A549 (cell line): ENCODE results near the gene SOS2. TPM values are rescaled to one million over a fixed set of nuclear protein-coding genes. Genes with fewer than 3 reads are reported as not detected.
A peak's percentile ranks its signal among the peaks of the same experiment; 100 is the strongest.

ENCODE experiments used
- ATAC-seq, 2 experiments: fragments of 200-7000 bp in 1 of 2; fragments of >200 bp in 1 of 2; cut with Nextera tagmentation in 1 of 2; cut with Tn5 transposase in 1 of 2; 3 replicates each; pipeline versions ENCODE4 v1.8.0 to v1.9.1; 2018 to 2020; ENCODE audit warnings: mild to moderate bottlenecking in 1 of 2, moderate library complexity in 1 of 2
- CTCF ChIA-PET: fragments of 300-600 bp; sonication (Branson Sonifier 250); formaldehyde crosslinking; extraction: SDS; loops from one replicate; lab custom pipeline; 2021; ENCODE audit warnings: antibody characterized with exemption, inconsistent platforms; lab: Yijun Ruan, JAX
- POLR2A ChIA-PET: fragments of 350-600 bp; formaldehyde crosslinking; extraction: SDS; loops from one replicate; lab custom pipeline; 2021; ENCODE audit warnings: antibody characterized with exemption, inconsistent platforms; lab: Yijun Ruan, JAX
- DNase-seq, 2 experiments: peaks; one replicate each; pipeline versions ENCODE4 v3.0.0 to v3.0.0-alpha.2; 2011 to 2016; ENCODE audit warnings: low read depth in 1 of 2, low spot score in 1 of 2
- FAIRE-seq: peaks from 2 replicates; lab custom pipeline; 2011; peaks lifted over from hg19 to GRCh38; lab: Jason Lieb, UNC
- H3K27ac ChIP-seq, 2 experiments: fragments of >200 bp; sonication (Bioruptor Twin); formaldehyde crosslinking; 3 replicates each; pipeline ENCODE4 v1.5.1; 2016 to 2017
- H3K4me1 ChIP-seq: fragments of >200 bp; sonication (Bioruptor Twin); formaldehyde crosslinking; 3 replicates; pipeline ENCODE4 v1.6.1; 2016
- H3K4me2 ChIP-seq: fragments of >200 bp; sonication (Bioruptor Twin); formaldehyde crosslinking; 3 replicates; pipeline ENCODE4 v1.6.1; 2016
- H3K4me3 ChIP-seq: fragments of >200 bp; sonication (Bioruptor Twin); formaldehyde crosslinking; 3 replicates; pipeline ENCODE4 v1.5.1; 2016
- H3K9me3 ChIP-seq: fragments of >200 bp; sonication (Bioruptor Twin); formaldehyde crosslinking; 3 replicates; pipeline ENCODE4 v1.6.1; 2016
- ATOH8 ChIP-seq: fragments of 250-450 bp; sonication (Bioruptor Pico); IDR thresholded peaks from 2 replicates; pipeline ENCODE4 v1.5.0; 2020; ENCODE audit warnings: low read depth, mild to moderate bottlenecking, moderate library complexity
- BCL3 ChIP-seq: fragments of >200 bp; sonication (Bioruptor Twin); formaldehyde crosslinking; IDR thresholded peaks from 3 replicates; pipeline ENCODE4 v1.6.1; 2016
- CBX2 ChIP-seq: fragments of 200-600 bp; sonication (generic); IDR thresholded peaks from 2 replicates; pipeline ENCODE4 v1.6.1; 2016; ENCODE audit warnings: low read depth, mild to moderate bottlenecking, borderline replicate concordance
- CHD2 ChIP-seq: fragments of 150-350 bp; IDR thresholded peaks from 2 replicates; pipeline ENCODE4 v1.6.1; 2014; ENCODE audit warnings: low read length; ENCODE audit not compliant: partially characterized antibody
- CTCF ChIP-seq: fragments of >200 bp; sonication (Bioruptor Twin); formaldehyde crosslinking; IDR thresholded peaks from 3 replicates; pipeline ENCODE4 v1.5.1; 2016
- E2F6 ChIP-seq: IDR thresholded peaks from 2 replicates; pipeline ENCODE4 v1.6.1; 2012; ENCODE audit warnings: low read depth, borderline replicate concordance
- EHF ChIP-seq: fragments of 250-450 bp; sonication (Bioruptor Pico); IDR thresholded peaks from 2 replicates; pipeline ENCODE4 v1.5.0; 2020; ENCODE audit warnings: mild to moderate bottlenecking
- EHMT2 ChIP-seq: fragments of 200-600 bp; sonication (generic); IDR thresholded peaks from 2 replicates; pipeline ENCODE4 v1.6.1; 2016; ENCODE audit warnings: antibody characterized with exemption, low read depth, mild to moderate bottlenecking, moderate library complexity
- ESRRA ChIP-seq: fragments of 150-350 bp; IDR thresholded peaks from 2 replicates; pipeline ENCODE4 v1.6.1; 2014; ENCODE audit warnings: mild to moderate bottlenecking, low read length, borderline replicate concordance
- FOSL2 ChIP-seq, 2 experiments: fragments of 450-650 bp in 1 of 2; fragments of >200 bp in 1 of 2; sonication (Bioruptor Twin) in 1 of 2; formaldehyde crosslinking; IDR thresholded peaks; 2 replicates each; pipeline versions ENCODE4 v1.5.0 to v1.6.1; 2016 to 2020; ENCODE audit warnings: mild to moderate bottlenecking in 1 of 2, moderate library complexity in 1 of 2
- FOXS1 ChIP-seq: fragments of 250-450 bp; sonication (Bioruptor Pico); IDR thresholded peaks from 2 replicates; pipeline ENCODE4 v1.5.0; 2020; ENCODE audit warnings: mild to moderate bottlenecking, moderate library complexity
- GATA3 ChIP-seq: IDR thresholded peaks from 2 replicates; pipeline ENCODE4 v1.6.1; 2012; ENCODE audit warnings: borderline replicate concordance
- HDAC2 ChIP-seq: fragments of 200-600 bp; sonication (generic); IDR thresholded peaks from 2 replicates; pipeline ENCODE4 v1.6.1; 2016
- HES2 ChIP-seq: fragments of >200 bp; sonication (Bioruptor Twin); formaldehyde crosslinking; IDR thresholded peaks from 2 replicates; pipeline ENCODE4 v1.6.1; 2016
- HEYL ChIP-seq: fragments of 250-450 bp; sonication (Bioruptor Pico); IDR thresholded peaks from 2 replicates; pipeline ENCODE4 v1.8.0; 2021; ENCODE audit warnings: mild to moderate bottlenecking, moderate library complexity
- HOXB5 ChIP-seq: fragments of 250-450 bp; sonication (Bioruptor Pico); IDR thresholded peaks from 2 replicates; pipeline ENCODE4 v1.5.0; 2020; ENCODE audit warnings: mild to moderate bottlenecking, moderate library complexity
- JUN ChIP-seq, 2 experiments: fragments of >200 bp; sonication (Bioruptor Twin); formaldehyde crosslinking; IDR thresholded peaks; 2 replicates in 1 of 2; 3 replicates in 1 of 2; pipeline ENCODE4 v1.6.1; 2016 to 2017
- JUNB ChIP-seq: fragments of >200 bp; sonication (Bioruptor Twin); formaldehyde crosslinking; IDR thresholded peaks from 2 replicates; pipeline ENCODE4 v1.6.1; 2016
- KDM1A ChIP-seq: fragments of 200-600 bp; sonication (generic); IDR thresholded peaks from 2 replicates; pipeline ENCODE4 v1.6.1; 2016; ENCODE audit warnings: low read depth, mild to moderate bottlenecking
- MAFK ChIP-seq: fragments of 450-650 bp; IDR thresholded peaks from 2 replicates; pipeline ENCODE4 v1.6.1; 2014; ENCODE audit not compliant: partially characterized antibody
- MAX ChIP-seq: IDR thresholded peaks from 2 replicates; pipeline ENCODE4 v1.6.1; 2012
- MAZ ChIP-seq: fragments of 150-350 bp; IDR thresholded peaks from 2 replicates; pipeline ENCODE4 v1.6.1; 2014; ENCODE audit warnings: antibody characterized with exemption, low read depth, low read length, borderline replicate concordance
- MYC ChIP-seq: IDR thresholded peaks from 2 replicates; pipeline ENCODE4 v1.6.1; 2012; ENCODE audit warnings: mild to moderate bottlenecking, inconsistent platforms, low read length, improper control_type of control experiment, borderline replicate concordance
- NR3C1 ChIP-seq: fragments of >200 bp; sonication (Bioruptor Twin); formaldehyde crosslinking; IDR thresholded peaks from 3 replicates; pipeline ENCODE4 v1.6.1; 2017
- POLR2A ChIP-seq: IDR thresholded peaks from 2 replicates; pipeline ENCODE4 v1.6.1; 2012; ENCODE audit warnings: mild to moderate bottlenecking, low read length
- POLR2AphosphoS2 ChIP-seq: conservative IDR thresholded peaks from 2 replicates; pipeline ENCODE4 v1.6.1; 2012; ENCODE audit warnings: low read length, improper control_type of control experiment, inconsistent platforms
- RAD21 ChIP-seq, 2 experiments: fragments of >200 bp in 1 of 2; sonication (Bioruptor Twin) in 1 of 2; formaldehyde crosslinking in 1 of 2; IDR thresholded peaks in 1 of 2; conservative IDR thresholded peaks in 1 of 2; 2 replicates in 1 of 2; 3 replicates in 1 of 2; pipeline ENCODE4 v1.6.1; 2012 to 2018; ENCODE audit warnings: inconsistent platforms in 1 of 2
- RCOR1 ChIP-seq: fragments of 150-350 bp; IDR thresholded peaks from 2 replicates; pipeline ENCODE4 v1.6.1; 2014; ENCODE audit warnings: antibody characterized with exemption, low read length, low read depth
- SMC3 ChIP-seq: fragments of >200 bp; sonication (Bioruptor Twin); formaldehyde crosslinking; IDR thresholded peaks from 3 replicates; pipeline ENCODE4 v1.6.1; 2018; ENCODE audit warnings: inconsistent platforms
- TP53 ChIP-seq: fragments of 250-450 bp; sonication (Bioruptor Pico); IDR thresholded peaks from 2 replicates; pipeline ENCODE4 v1.5.0; 2021; ENCODE audit warnings: mild to moderate bottlenecking, moderate library complexity
- ZFP36 ChIP-seq: fragments of 450-650 bp; IDR thresholded peaks from 2 replicates; pipeline ENCODE4 v1.6.1; 2014; ENCODE audit warnings: borderline replicate concordance; ENCODE audit not compliant: partially characterized antibody
- ZSCAN20 ChIP-seq: fragments of 250-450 bp; sonication (Bioruptor Pico); IDR thresholded peaks from 2 replicates; pipeline ENCODE4 v1.8.0; 2022; ENCODE audit warnings: mild to moderate bottlenecking, moderate library complexity
- WGBS: methylation state at CpG from one replicate; pipeline ENCODE4 v1.1.6; 2017; ENCODE audit errors: missing lambda C conversion rate; 5-methylcytosine and 5-hydroxymethylcytosine counted together
- polyA plus RNA-seq, 4 experiments: library from polyadenylated mRNA; depleted of rRNA in 3 of 4; stranded (reverse); fragments of >200 nt; fragmentation: RNase III in 1 of 4; extraction: RNeasy Plus Mini Kit Qiagen cat#74134 plus additional on column Dnase treatment in 1 of 4; gene quantifications; 2 replicates in 3 of 4; 3 replicates in 1 of 4; pipeline ENCODE4 v1.2.3, GENCODE V29; 2011 to 2017

SOS2 gene
- polyA plus RNA-seq, 2 of the 4 experiments (the other 2 are of a cell fraction): 9.6 to 23.0 TPM

- TF ChIP-seq GATA3 (no peak), KDM1A (no peak), HOXB5 (CRISPR knock-in tag) (no peak), POLR2AphosphoS2 (no peak), JUN (IDR thresholded peaks at IDR 0.05) (peak; percentile 74 to 94; a peak in 4 of 5 replicates), NR3C1 (no peak), HDAC2 (no peak), MAX (peak; percentile 80), HES2 (no peak), RAD21 (conservative IDR thresholded peaks at IDR 0.05 in 1 of 2, IDR thresholded peaks at IDR 0.05 in 1 of 2) (peak in 1 of 2 experiments; percentile 18; a peak in 1 of 5 replicates), CTCF (no peak), POLR2A (peak; percentile 91), ZSCAN20 (CRISPR knock-in tag) (no peak), BCL3 (peak; percentile 81), HEYL (CRISPR knock-in tag) (no peak), CBX2 (no peak), TP53 (CRISPR knock-in tag) (no peak)
Observed at GRCh38 chr14:50116181-50116956, 115.0 kb downstream of the SOS2 start, which contains the start of gene VCPKMT (continued).

- ATAC-seq (no peak), DNase-seq (no peak), FAIRE-seq (no peak)
- TF ChIP-seq E2F6: no peak
- no peak for TF ChIP-seq JUNB
- no peak for TF ChIP-seq SMC3
- TF ChIP-seq EHF (CRISPR knock-in tag): no peak
- TF ChIP-seq MYC: no peak
- TF ChIP-seq CHD2: no peak
- no peak for TF ChIP-seq ATOH8 (CRISPR knock-in tag)
- no peak for TF ChIP-seq MAZ
- no peak for TF ChIP-seq ZFP36
- no peak for TF ChIP-seq FOXS1 (CRISPR knock-in tag)
- TF ChIP-seq POLR2A: no peak
- no peak for TF ChIP-seq RCOR1
- no peak for TF ChIP-seq ESRRA
- no peak for TF ChIP-seq JUN (IDR thresholded peaks at IDR 0.05)
- TF ChIP-seq RAD21 (conservative IDR thresholded peaks at IDR 0.05 in 1 of 2, IDR thresholded peaks at IDR 0.05 in 1 of 2): no peak
- no peak for TF ChIP-seq CBX2
- TF ChIP-seq FOSL2 (IDR thresholded peaks at IDR 0.05): no peak
- TF ChIP-seq FOSL2 (CRISPR knock-in tag; IDR thresholded peaks at IDR 0.05): no peak
- no peak for TF ChIP-seq MAFK
- no peak for TF ChIP-seq EHMT2
- POLR2A ChIA-PET: no interaction called here
- Histone ChIP-seq H3K27ac (no peak overlapping the region), H3K4me1 (peaks cover 16% of the 10 kb centered on the region), H3K4me2 (no peak overlapping the region), H3K4me3 (no peak overlapping the region), H3K9me3 (no peaks in the 10 kb centered on the region)
- WGBS: 85% methylated on average over 4 of the region's 4 CpGs
- CTCF ChIA-PET: interaction anchor here (1.0 to 4.5 kb wide), 7 partner anchors 221 to 260 kb away, joined by 3 to 16 read pairs (median 9); partner anchors contain the start of genes ARF6 and NEMF
Observed at GRCh38 chr14:50113381-50114035, 117.9 kb downstream of the SOS2 start.
